Liver (tissue), 3 donors: ENCODE measurements around the gene DDX46.

Experiments
- ATF3 ChIP-seq: IDR thresholded peaks from 2 replicates; pipeline ENCODE4 v1.6.1; 2016; ENCODE audit warnings: antibody characterized with exemption
- GABPA ChIP-seq, 2 donors: IDR thresholded peaks in 1 of 2; conservative IDR thresholded peaks in 1 of 2; 2 replicates each; pipeline ENCODE4 v1.6.1; 2016; ENCODE audit warnings: antibody characterized with exemption in 2 of 2, mild to moderate bottlenecking in 1 of 2, moderate library complexity in 1 of 2
- JUND ChIP-seq, 2 donors: IDR thresholded peaks; 2 replicates each; pipeline ENCODE4 v1.6.1; 2016; ENCODE audit warnings: antibody characterized with exemption in 2 of 2
- MAX ChIP-seq: IDR thresholded peaks from 2 replicates; pipeline ENCODE4 v1.6.1; 2016; ENCODE audit warnings: antibody characterized with exemption
- RAD21 ChIP-seq, 2 donors: IDR thresholded peaks; 2 replicates each; pipeline ENCODE4 v1.6.1; 2016; ENCODE audit warnings: antibody characterized with exemption in 2 of 2, mild to moderate bottlenecking in 2 of 2
- RXRA ChIP-seq, 2 donors: IDR thresholded peaks; 2 replicates each; pipeline ENCODE4 v1.6.1; 2017 to 2018; ENCODE audit warnings: antibody characterized with exemption in 2 of 2, mild to moderate bottlenecking in 1 of 2
- YY1 ChIP-seq: IDR thresholded peaks from 2 replicates; pipeline ENCODE4 v1.6.1; 2016; ENCODE audit warnings: antibody characterized with exemption, mild to moderate bottlenecking
- TF ChIP-seq, protein P1 (sequence below): fragments of 150-350 bp; IDR thresholded peaks from 2 replicates; pipeline ENCODE4 v1.5.1; 2017; ENCODE audit warnings: improper control_type of control experiment, low read depth, low read length; ENCODE audit not compliant: missing input control
- TF ChIP-seq, protein P2 (sequence below): IDR thresholded peaks from 2 replicates; pipeline ENCODE4 v1.6.1; 2016; ENCODE audit warnings: antibody characterized with exemption, mild to moderate bottlenecking
- donor health status: healthy.
- donor health status: healthy.

GRCh38 chr5:134758176-134758503 lies 439 bp upstream of the DDX46 start:
- TF ChIP-seq, protein P1, sequence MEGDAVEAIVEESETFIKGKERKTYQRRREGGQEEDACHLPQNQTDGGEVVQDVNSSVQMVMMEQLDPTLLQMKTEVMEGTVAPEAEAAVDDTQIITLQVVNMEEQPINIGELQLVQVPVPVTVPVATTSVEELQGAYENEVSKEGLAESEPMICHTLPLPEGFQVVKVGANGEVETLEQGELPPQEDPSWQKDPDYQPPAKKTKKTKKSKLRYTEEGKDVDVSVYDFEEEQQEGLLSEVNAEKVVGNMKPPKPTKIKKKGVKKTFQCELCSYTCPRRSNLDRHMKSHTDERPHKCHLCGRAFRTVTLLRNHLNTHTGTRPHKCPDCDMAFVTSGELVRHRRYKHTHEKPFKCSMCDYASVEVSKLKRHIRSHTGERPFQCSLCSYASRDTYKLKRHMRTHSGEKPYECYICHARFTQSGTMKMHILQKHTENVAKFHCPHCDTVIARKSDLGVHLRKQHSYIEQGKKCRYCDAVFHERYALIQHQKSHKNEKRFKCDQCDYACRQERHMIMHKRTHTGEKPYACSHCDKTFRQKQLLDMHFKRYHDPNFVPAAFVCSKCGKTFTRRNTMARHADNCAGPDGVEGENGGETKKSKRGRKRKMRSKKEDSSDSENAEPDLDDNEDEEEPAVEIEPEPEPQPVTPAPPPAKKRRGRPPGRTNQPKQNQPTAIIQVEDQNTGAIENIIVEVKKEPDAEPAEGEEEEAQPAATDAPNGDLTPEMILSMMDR, result no peak
- TF ChIP-seq JUND (IDR thresholded peaks at IDR 0.05) (no peak), RAD21 (IDR thresholded peaks at IDR 0.05) (no peak), ATF3 (no peak), MAX (no peak), YY1 (no peak), GABPA (IDR thresholded peaks at IDR 0.05 in 1 of 2, conservative IDR thresholded peaks at IDR 0.05 in 1 of 2) (no peak), RXRA (IDR thresholded peaks at IDR 0.05) (no peak)
- TF ChIP-seq, protein P2, sequence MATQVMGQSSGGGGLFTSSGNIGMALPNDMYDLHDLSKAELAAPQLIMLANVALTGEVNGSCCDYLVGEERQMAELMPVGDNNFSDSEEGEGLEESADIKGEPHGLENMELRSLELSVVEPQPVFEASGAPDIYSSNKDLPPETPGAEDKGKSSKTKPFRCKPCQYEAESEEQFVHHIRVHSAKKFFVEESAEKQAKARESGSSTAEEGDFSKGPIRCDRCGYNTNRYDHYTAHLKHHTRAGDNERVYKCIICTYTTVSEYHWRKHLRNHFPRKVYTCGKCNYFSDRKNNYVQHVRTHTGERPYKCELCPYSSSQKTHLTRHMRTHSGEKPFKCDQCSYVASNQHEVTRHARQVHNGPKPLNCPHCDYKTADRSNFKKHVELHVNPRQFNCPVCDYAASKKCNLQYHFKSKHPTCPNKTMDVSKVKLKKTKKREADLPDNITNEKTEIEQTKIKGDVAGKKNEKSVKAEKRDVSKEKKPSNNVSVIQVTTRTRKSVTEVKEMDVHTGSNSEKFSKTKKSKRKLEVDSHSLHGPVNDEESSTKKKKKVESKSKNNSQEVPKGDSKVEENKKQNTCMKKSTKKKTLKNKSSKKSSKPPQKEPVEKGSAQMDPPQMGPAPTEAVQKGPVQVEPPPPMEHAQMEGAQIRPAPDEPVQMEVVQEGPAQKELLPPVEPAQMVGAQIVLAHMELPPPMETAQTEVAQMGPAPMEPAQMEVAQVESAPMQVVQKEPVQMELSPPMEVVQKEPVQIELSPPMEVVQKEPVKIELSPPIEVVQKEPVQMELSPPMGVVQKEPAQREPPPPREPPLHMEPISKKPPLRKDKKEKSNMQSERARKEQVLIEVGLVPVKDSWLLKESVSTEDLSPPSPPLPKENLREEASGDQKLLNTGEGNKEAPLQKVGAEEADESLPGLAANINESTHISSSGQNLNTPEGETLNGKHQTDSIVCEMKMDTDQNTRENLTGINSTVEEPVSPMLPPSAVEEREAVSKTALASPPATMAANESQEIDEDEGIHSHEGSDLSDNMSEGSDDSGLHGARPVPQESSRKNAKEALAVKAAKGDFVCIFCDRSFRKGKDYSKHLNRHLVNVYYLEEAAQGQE, result no peak
